ENCODE results near the gene NRG3. TPM values are rescaled to one million over a fixed set of nuclear protein-coding genes. Genes with fewer than 3 reads are reported as not detected.

The NRG3 gene
- total RNA-seq, 1 donor from 2014 or later: 8.2 TPM

DNA sequence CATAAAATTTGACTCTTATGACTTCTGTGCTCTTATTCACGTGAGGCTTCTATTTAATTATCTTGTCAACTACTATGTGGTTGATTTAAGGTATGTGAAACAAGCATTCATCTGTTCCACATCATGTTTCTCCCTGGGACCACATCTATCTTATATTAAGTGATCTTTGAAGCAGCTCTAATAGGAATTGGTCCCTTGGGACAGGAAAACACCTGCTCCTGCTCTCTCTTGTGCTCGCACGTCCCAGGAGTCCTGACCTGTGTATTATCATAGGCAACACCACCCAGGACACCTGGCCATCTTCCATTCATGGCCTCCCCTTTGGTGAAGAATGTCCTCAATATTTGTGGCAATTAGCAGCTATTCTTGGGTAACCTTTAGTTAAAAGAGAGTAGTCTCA lies 269.2 kb downstream of the NRG3 start:
- no peak overlapping the region for H3K4me3 Mint-ChIP-seq (ENCODE audit: unreplicated experiment)
- no peaks in the 10 kb centered on the region for H3K9me3 Mint-ChIP-seq (ENCODE audit: unreplicated experiment)
- no peaks in the 10 kb centered on the region for H3K27me3 Mint-ChIP-seq (ENCODE audit: unreplicated experiment)
- no peak for DNase-seq (ENCODE audit: low spot score)
- no peaks in the 10 kb centered on the region for H3K4me1 Mint-ChIP-seq (ENCODE audit: unreplicated experiment)
- no peaks in the 10 kb centered on the region for H3K36me3 Mint-ChIP-seq (ENCODE audit: low read depth, unreplicated experiment)
- no peak overlapping the region for H3K27ac Mint-ChIP-seq (ENCODE audit: unreplicated experiment)
- TF ChIP-seq, protein P1, sequence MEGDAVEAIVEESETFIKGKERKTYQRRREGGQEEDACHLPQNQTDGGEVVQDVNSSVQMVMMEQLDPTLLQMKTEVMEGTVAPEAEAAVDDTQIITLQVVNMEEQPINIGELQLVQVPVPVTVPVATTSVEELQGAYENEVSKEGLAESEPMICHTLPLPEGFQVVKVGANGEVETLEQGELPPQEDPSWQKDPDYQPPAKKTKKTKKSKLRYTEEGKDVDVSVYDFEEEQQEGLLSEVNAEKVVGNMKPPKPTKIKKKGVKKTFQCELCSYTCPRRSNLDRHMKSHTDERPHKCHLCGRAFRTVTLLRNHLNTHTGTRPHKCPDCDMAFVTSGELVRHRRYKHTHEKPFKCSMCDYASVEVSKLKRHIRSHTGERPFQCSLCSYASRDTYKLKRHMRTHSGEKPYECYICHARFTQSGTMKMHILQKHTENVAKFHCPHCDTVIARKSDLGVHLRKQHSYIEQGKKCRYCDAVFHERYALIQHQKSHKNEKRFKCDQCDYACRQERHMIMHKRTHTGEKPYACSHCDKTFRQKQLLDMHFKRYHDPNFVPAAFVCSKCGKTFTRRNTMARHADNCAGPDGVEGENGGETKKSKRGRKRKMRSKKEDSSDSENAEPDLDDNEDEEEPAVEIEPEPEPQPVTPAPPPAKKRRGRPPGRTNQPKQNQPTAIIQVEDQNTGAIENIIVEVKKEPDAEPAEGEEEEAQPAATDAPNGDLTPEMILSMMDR (IDR thresholded peaks at IDR 0.05; ENCODE audit: unreplicated experiment): no peak

DNA sequence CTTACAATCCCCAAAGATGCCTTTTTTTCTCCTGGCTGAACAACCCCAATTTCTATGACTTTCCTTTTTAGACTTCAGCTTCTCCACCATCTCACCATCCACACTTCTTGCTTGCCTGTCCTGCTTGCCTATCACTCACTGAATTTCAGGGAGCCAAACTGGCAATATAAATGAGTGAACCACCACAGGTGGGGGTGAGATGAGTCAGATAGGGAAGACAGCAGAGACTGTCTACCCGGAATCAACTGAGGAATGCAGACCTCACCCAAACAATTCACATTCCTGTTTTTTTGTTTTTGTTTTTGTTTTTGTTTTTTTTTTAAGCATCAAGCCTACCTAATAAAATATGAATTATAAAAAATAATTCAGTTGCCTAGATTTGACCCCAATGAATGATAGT lies 273.8 kb downstream of the NRG3 start:
- no peak overlapping the region for H3K27ac Mint-ChIP-seq (ENCODE audit: unreplicated experiment)
- TF ChIP-seq, protein P1 (IDR thresholded peaks at IDR 0.05; ENCODE audit: unreplicated experiment): no peak
- no peaks in the 10 kb centered on the region for H3K36me3 Mint-ChIP-seq (ENCODE audit: low read depth, unreplicated experiment)
- DNase-seq (ENCODE audit: low spot score): no peak
- no peak overlapping the region for H3K4me3 Mint-ChIP-seq (ENCODE audit: unreplicated experiment)
- H3K9me3 Mint-ChIP-seq (ENCODE audit: unreplicated experiment): no peaks in the 10 kb centered on the region
- no peaks in the 10 kb centered on the region for H3K27me3 Mint-ChIP-seq (ENCODE audit: unreplicated experiment)
- peaks cover 4% of the 10 kb centered on the region for H3K4me1 Mint-ChIP-seq (ENCODE audit: unreplicated experiment)

- no peaks in the 10 kb centered on the region for H3K9me3 Mint-ChIP-seq (ENCODE audit: unreplicated experiment)
- peaks cover 4% of the 10 kb centered on the region for H3K4me1 Mint-ChIP-seq (ENCODE audit: unreplicated experiment)
- DNase-seq (ENCODE audit: low spot score): no peak
- H3K27ac Mint-ChIP-seq (ENCODE audit: unreplicated experiment): no peak overlapping the region
- TF ChIP-seq, protein P1 (IDR thresholded peaks at IDR 0.05; ENCODE audit: unreplicated experiment): no peak
- no peaks in the 10 kb centered on the region for H3K27me3 Mint-ChIP-seq (ENCODE audit: unreplicated experiment)
- no peaks in the 10 kb centered on the region for H3K36me3 Mint-ChIP-seq (ENCODE audit: low read depth, unreplicated experiment)
- no peak overlapping the region for H3K4me3 Mint-ChIP-seq (ENCODE audit: unreplicated experiment)
Observed at GRCh38 chr10:82149674-82150073, 274.7 kb downstream of the NRG3 start.

DNA sequence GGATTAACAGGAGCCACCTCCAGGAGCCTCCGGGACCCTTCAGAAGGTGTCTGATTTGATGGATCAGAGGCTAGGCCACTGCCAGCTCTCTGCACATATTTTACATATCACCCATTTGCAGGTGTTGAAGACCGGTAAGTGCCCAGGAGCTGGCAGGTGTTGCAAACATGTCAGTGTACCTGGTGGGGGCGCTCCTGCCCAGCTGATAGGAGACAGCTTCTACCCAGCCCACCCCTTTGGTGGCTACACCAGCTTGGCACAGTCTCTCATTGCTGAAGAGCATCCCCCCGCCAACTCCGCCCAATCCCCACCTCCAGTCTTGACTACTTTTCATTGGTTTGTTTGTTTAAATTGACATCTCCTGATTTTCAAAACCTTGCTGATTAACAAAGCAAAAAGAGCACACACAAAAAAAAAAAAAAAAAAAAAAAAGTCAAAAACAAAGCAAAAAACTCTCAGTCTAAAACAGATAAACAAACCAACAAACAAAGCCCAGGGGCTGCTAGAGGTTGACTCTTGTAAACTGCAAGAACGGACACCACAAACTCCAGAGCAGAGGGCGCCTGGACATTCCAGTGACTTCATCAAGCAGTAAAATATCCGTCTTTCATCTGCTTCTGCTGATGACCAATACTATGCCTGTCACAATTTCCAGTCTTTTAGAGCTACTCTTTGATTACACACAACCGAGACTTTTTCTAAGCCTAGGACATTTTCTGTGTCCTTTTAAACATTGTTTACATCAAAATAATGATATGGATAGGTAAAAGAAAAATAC lies 275.3 kb downstream of the NRG3 start:
- no peaks in the 10 kb centered on the region for H3K9me3 Mint-ChIP-seq (ENCODE audit: unreplicated experiment)
- no peak overlapping the region for H3K27ac Mint-ChIP-seq (ENCODE audit: unreplicated experiment)
- DNase-seq (ENCODE audit: low spot score): peak; percentile 82
- TF ChIP-seq, protein P1 (IDR thresholded peaks at IDR 0.05; ENCODE audit: unreplicated experiment): peak; percentile 65
- H3K4me1 Mint-ChIP-seq (ENCODE audit: unreplicated experiment): peaks cover 4% of the 10 kb centered on the region
- no peaks in the 10 kb centered on the region for H3K27me3 Mint-ChIP-seq (ENCODE audit: unreplicated experiment)
- H3K36me3 Mint-ChIP-seq (ENCODE audit: low read depth, unreplicated experiment): no peaks in the 10 kb centered on the region
- no peak overlapping the region for H3K4me3 Mint-ChIP-seq (ENCODE audit: unreplicated experiment)

DNA sequence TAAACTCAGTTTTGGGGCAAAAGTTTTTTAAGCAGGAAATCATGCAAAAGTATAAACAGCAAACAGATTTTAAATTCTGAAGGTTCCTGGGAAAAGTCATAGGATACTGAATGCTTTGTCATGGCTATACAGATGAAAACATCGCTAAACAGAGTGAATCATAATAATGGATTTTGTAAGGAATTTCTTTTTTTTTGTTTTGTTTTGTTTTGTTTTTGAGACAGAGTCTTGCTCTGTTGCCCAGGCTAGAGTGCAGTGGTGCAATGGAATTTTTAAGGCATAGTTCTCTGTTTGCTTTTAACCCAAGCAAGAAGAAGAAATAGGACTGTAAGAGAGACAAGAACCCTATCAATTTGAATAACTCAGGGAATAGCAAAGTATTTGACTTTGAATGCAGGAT lies 285.3 kb downstream of the NRG3 start:
- TF ChIP-seq, protein P1 (IDR thresholded peaks at IDR 0.05; ENCODE audit: unreplicated experiment): no peak
- Mint-ChIP-seq H3K4me3 (ENCODE audit: unreplicated experiment) (no peak overlapping the region), H3K27me3 (ENCODE audit: unreplicated experiment) (no peaks in the 10 kb centered on the region), H3K4me1 (ENCODE audit: unreplicated experiment) (no peaks in the 10 kb centered on the region), H3K36me3 (ENCODE audit: low read depth, unreplicated experiment) (no peaks in the 10 kb centered on the region), H3K27ac (ENCODE audit: unreplicated experiment) (no peak overlapping the region), H3K9me3 (ENCODE audit: unreplicated experiment) (no peaks in the 10 kb centered on the region)
- DNase-seq (ENCODE audit: low spot score): no peak
